Measurements from ENCODE around the gene RELA.
"Not testable (repeated sequence)": the region's sequence is repeated elsewhere in the genome, so short reads cannot be mapped to it uniquely, and the experiment has no call there.

DNA sequence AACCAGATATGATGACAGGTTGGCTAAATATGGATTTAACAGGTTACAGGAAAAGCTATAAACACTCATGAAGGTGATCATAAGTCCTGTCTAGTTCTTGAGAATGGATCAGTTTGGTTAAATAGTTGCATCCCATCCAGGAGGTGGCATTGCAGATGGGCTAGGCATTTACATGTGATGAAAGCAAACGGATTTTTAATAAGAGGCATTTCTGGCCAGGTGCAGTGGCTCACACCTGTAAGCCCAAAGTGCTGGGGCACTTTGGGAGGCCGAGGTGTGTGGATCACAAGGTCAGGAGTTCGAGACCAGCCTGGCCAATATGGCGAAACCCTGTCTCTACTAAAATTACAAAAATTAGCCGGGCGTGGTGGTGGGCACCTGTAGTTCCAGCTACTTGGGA is 20.8 kb upstream of the RELA start:
- not testable (repeated sequence) for TF ChIP-seq REPIN1 (tag by site-specific recombination; IDR thresholded peaks at IDR 0.05; ENCODE audit: low read depth); ZNF24 (tag by site-specific recombination; IDR thresholded peaks at IDR 0.05); CTCF (tag by site-specific recombination; IDR thresholded peaks at IDR 0.05); ZBTB17 (tag by site-specific recombination; IDR thresholded peaks at IDR 0.05); ZBTB1 (tag by site-specific recombination; IDR thresholded peaks at IDR 0.05); ZNF350 (tag by site-specific recombination; IDR thresholded peaks at IDR 0.05); ZNF239 (tag by site-specific recombination; IDR thresholded peaks at IDR 0.05); ZNF558 (tag by site-specific recombination; IDR thresholded peaks at IDR 0.05); FEZF1 (tag by site-specific recombination; IDR thresholded peaks at IDR 0.05); PRDM2 (tag by site-specific recombination; IDR thresholded peaks at IDR 0.05; ENCODE audit: borderline replicate concordance); ZNF768 (tag by site-specific recombination; IDR thresholded peaks at IDR 0.05); ZNF211 (tag by site-specific recombination; IDR thresholded peaks at IDR 0.05; ENCODE audit: low read depth); ZBTB21 (tag by site-specific recombination; IDR thresholded peaks at IDR 0.05); GLI2 (tag by site-specific recombination; IDR thresholded peaks at IDR 0.05; ENCODE audit: borderline replicate concordance, low read depth)

All from HEK293 (cell line).